Measurements from ENCODE around the gene RCAN2.
"Not testable (repeated sequence)": the region's sequence is repeated elsewhere in the genome, so short reads cannot be mapped to it uniquely, and the experiment has no call there.

RCAN2 gene

DNA sequence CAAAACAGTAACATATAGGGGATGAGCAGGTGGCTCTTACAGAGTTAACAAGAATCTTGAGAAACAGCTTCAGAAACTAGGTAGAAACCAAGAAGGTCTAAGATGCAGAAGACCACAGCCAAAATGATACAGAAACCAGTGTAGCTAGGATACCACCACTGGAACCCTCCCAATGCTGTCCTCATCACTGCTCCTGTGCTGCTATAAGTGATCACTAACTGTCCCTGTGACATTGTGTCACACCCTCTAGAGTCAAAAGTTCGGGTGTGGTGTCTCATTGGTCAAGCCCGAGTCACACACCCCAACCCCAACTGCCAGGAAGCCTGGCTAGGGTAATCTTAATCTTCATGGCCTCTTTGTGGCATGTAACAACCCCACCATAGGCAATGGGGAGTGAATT, 153.1 kb downstream of the RCAN2 start:
- no peak for DNase-seq (ENCODE audit: low spot score)

DNA sequence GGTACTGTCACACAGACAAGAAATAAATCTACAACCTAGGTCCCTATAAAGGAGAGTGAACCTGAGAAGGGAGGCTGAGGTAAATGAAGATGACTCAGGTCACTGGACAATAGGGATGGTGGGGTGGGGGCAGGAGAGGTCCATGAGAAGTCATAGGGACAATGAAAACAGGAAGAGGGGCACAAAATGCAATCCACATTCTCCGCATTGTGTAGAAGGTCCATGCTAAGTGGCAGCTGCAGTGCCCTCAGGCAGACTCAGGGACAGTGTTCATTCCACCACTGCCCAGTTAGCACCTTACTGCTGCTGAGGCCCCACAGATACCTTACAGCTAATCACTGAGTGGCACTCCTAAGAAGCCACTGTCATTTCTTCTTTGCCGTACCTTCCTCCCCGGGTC, 156.8 kb downstream of the RCAN2 start:
- no peak for DNase-seq (ENCODE audit: low spot score)

DNA sequence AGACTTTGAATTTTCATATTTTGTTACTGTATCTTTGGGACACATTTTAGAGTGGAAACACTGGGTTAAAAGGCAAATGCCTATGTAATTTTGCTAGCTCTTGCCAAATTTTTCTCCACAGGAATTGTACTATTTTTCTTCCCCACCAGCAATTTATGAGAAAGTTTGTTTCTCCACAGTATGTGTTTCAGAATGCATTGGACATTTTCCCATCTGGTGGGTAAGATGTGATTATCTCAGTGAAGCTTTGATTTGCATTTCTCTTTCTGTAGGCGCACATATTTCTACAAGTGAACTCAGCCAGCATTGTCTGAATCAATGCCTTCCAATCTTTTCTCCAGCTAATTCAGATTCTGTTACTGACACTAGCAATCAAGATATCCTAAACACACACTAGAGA, 157.8 kb downstream of the RCAN2 start:
- DNase-seq (ENCODE audit: low spot score), result no peak

DNA sequence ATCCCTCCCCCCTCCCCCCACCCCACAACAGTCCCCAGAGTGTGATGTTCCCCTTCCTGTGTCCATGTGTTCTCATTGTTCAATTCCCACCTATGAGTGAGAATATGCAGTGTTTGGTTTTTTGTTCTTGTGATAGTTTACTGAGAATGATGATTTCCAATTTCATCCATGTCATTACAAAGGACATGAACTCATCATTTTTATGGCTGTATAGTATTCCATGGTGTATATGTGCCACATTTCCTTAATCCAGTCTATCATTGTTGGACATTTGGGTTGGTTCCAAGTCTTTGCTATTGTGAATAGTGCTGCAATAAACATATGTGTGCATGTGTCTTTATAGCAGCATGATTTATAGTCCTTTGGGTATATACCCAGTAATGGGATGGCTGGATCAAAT, 158.8 kb downstream of the RCAN2 start:
- DNase-seq (ENCODE audit: low spot score), result not testable (repeated sequence)

DNA sequence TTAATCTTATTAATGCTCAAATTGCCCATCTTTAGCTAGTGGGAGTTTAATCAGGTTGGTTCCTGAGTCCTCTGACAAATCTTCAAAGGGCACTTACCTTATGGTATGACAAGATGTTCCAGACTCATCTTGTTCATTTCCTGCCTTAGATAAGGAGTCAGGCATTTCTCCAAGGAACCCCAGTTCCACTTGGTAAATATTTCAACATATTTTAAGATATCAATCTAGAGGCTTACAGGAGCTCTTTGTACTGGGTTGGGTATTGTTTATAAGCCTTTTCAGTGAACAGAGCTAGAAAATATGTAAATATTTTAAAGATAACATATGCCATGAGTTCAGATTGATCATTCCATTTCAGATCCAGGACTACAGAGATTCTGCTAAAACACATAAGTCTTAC, 159.8 kb downstream of the RCAN2 start:
- DNase-seq (ENCODE audit: low spot score), result no peak

DNA sequence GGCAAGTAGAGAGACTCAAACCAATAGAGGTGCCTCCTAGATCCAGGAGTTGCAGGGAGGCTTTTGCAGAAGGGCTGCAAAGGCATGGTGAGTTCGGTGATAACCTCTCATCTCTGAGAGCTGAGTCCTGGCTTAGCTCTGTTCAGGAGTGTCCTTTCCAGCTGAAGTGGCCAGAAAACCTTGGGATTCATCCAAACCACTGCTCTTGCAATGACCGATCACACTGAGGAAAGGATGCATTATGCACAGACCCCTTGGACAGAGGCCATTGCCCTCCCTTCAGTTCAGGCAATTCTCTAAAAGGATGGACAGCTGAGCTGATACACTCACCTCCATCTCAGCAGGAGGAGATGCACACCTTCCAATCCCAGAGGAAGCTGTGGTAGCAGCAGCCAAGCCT, 161.7 kb downstream of the RCAN2 start:
- DNase-seq (ENCODE audit: low spot score), result no peak

DNA sequence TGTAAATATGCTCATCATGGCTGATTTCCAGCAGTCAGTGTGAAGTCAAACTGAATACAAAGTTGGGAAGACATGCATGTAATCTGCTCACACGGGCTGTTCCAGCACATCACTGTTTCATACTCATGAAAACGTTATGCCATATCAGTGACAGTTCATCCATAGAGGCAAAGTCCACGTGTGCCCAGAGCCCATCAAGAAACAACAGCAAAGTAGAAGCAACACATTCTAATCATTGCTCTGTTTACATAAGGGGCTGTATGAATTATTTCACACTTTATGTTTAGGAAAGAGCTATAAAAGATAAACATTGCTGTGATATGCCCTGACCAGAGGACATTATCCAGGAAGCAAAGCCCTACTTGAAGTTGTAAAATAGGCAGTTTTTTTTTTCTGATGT, 163.5 kb downstream of the RCAN2 start:
- no peak for DNase-seq (ENCODE audit: low spot score)

DNA sequence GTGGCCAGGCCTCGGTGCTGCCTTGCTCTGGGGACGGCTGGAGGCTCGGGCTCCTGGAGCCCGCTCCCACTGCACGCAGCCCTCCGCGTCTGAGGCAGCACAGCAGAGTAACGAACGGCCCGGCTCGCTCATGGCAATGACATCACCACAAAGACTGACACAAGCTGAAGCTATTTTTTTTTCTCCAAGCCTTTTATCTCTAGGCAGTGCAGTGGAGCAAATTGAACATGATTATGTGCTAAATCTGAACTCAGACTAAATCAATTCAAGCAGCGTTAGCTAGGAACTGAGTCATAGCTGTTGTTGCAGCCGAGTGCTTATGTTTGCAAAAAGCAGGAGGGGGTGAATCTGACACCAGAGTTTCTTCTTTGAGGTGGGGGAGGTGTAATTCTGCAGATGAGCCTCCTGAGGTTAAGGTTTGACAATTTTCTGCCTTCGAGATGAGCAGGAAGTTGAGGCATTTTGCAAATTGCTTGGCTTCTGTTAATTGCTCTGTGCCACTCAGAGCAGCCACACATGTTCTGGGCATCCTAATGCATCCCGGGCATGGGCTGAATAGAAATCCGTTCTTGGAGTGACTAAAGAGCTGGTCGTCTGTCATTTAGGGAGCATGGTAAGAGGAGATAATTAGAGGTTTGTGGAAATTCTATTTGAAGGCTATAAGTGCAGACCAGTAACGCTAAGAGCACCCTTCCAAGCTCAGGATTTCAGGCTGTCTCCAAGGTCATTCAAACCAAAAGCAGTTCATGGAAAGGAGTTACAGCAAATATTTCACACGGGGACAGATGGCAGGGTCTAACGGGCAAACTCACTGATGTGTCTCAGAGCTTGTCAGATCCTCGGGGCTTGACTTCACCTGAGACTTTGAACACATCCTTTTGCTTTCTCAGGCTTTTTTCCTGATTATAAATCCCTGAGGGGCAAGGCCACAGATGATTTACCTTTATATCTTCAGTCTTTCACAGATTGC, 165.4 kb downstream of the RCAN2 start:
- no peak for DNase-seq (ENCODE audit: low spot score)

DNA sequence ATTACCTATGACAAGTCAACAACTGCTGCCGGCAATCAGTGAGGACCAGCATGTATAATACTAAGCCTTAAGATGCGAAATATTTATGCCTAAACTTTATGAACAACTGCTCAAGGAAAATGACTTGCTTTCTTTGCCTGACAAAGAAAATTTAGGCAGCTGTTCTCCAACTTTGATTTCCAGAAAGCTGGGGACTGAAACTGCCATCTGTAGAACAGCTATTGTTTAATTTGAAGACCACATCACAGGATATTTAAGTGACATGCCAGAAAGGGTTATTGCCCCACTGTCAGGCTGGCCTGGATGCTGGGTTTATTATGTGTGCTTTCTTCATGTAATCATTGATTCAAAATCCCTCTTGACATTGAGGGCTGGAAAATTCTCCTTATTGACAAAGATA, 166.5 kb downstream of the RCAN2 start:
- no peak for DNase-seq (ENCODE audit: low spot score)

DNA sequence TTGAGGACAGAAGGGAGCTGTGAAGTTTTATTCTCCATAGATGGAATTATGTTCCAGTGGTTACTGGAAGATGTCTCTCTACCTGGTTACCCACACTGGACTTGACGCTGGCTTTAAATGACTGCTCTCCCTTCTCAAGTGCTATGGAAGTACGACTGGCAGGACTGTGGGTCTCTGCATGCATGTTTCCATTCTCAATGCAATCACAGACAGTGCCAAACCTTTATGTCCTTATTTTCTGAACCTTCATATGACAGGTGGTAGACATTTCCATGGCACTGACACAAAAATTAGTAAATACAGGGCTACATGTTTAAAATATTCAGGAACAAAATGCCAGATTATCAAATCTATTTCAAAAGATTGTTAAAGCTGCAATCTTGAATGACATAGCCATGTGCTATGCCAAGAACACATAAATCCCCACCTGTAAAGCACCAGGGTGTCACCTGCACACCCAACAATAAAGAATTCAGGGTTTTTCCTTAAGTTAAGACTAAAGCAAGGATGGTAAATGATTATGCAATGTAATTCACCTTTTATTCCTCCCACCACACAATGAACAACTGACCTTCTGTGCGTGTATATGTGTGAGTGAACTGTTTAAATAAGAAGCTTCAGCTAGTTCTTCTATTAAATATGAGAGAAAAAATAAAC, 167.2 kb downstream of the RCAN2 start:
- DNase-seq (ENCODE audit: low spot score), result no peak

DNA sequence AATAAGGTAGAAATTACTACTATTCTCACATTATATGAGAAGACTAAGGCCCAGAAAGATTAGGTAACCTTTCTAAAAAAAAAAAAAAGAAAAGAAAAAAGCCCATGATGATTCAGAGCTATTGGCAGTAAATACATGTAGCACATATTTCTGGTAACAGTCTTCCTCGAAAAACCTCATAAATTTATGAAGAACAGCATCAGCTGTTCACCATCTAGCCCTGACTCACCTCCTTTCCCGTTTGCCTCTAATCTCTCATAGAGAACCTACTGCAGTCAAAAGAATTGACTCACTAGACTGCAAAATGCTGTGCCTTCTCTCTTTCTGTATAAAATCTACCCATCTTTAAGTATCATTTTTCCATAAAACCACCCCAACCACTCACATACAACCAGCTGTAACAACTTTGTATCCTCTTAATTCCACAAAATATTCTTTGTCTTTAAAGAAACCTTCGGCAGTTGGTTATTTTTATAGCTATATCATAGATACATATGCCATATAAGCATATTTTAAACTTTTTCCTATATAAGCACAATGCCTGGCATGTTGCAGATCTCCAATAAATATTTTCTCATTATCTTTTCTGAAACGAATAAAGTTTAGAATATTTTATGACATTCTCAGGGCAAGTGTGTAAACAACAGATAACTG, 167.8 kb downstream of the RCAN2 start:
- DNase-seq (ENCODE audit: low spot score), result no peak

DNA sequence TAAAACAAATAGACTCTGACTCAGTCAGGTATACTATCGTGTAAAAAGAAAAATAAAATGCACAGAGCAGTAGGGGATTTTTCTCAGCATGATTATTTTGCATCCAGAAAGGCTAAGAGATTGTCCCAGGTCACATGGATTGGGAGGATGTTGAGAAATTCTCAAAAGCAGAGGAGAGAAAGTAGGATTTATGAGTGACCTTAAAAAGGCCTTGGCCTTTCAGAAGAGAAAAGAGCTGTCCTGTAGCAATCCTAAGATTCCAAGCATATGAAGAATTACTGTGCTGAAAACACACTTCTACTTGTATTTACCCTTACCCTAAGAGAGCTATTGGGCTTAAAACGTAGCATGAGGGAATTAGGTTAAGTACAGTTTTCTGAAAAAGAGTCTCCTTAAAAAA, 170.7 kb downstream of the RCAN2 start:
- DNase-seq (ENCODE audit: low spot score), result no peak

DNA sequence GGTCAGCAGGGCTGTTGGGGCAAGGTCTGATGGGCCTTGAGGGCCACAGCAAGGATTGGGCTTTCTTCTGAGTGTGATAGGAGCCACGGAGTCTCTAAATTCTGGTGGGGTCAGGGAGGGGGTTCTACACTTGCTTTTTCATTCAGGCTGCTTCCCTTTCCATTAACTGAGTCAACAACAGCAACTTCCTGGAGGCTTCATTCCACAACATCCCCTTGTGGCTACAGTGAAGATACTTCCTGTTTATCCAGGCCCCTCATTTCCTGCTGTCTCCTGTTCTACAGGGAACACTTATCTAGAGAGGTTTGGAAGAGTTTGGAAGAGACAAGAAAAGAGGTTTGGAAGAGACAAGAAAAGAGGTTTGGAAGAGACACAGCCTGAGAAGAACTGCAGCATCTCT, 175.7 kb downstream of the RCAN2 start:
- no peak for DNase-seq (ENCODE audit: low spot score)

DNA sequence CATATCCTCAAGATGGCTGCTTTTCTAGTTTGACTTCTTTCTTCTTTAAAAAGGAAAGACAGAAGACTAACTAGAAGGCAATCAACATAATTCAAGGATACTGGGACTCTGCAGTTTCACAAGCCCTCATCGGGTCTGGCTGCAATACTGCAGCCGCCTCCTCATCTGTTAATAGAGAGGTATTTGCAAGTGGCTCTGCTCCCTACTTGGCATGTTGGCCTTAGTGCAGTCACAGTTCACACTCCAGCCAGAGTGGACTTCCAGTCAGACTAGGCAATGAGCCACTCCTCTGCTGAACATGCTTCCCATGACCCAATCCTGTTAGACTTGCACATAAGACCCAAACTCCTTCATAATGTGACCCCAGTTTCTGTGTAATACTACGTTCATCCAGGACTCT, 178.6 kb downstream of the RCAN2 start:
- no peak for DNase-seq (ENCODE audit: low spot score)

DNA sequence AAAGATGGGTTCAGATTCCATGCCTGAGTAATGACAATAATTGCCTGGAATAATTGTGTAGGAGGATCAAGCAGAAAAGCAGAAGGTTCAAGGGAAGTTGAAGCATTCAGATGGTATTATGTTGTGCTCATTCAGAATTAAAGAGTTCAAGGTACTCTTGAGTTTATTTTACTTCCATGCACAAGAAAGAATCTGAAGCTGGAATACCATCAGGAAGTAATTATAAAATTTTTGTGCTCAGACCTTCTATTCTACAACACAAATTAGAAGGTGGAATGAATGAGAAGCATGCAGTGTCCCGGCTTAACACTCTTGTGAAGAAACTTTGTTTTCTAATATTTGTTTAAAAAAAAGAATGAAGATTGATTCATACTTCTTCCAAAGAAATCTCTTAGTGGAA, 181.1 kb downstream of the RCAN2 start:
- no peak for DNase-seq (ENCODE audit: low spot score)

DNA sequence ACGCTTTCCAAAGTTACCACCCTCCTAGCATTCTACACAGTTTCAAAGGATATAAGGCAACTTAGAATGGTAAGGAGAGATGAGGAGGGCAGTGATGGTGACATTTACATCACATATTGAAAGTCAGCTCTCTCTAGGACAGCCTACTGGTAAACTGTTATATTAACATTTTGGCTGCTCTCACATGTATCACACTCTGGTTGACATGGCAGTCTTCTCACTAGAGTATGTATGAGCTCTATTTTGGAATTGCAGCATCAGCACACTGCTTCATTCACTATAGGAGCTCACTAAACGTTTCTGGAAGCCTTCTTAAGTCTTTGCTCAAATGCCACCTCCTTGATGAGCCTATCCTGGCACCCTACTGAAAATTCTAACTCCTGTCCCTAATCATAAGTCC, 184.8 kb downstream of the RCAN2 start:
- DNase-seq (ENCODE audit: low spot score), result no peak

DNA sequence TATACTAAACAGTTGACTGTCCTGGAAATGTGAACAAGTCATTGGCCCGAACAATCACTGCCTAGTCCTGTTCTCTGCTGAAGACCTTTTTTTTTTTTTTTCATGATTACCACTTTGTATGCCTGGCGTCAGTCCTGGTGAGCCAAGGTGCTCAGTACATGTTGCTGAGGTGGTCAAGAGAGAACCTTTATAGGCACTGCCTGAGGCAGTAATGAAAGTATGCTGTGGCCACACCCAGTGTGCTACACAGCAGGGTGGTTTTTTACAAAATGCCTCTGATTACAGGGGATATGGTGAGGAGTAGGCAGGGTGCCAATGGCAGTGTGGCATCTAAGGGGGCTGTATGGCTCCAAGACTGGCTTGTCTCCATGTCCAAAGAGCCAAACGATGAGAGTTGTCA, 185.4 kb downstream of the RCAN2 start:
- DNase-seq (ENCODE audit: low spot score), result no peak

DNA sequence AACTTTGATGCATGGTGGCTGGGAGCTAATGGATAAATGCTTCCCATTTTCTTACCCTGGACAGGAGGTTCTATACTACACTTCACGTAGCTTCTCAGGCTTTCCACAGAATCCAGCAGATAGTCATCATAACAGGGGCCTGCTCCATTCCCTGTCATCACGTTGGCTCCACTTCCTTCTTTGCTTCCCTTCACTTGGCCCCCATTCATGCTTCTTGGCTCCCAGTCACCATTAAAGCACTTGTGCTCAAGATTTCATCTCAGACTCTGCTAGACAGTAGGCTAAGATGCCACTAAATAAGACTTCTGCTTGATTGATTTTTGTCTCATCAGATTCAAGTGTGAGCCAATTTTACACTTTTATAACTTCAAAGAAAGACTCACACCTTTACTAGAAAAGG, 186.0 kb downstream of the RCAN2 start:
- DNase-seq (ENCODE audit: low spot score), result no peak

DNA sequence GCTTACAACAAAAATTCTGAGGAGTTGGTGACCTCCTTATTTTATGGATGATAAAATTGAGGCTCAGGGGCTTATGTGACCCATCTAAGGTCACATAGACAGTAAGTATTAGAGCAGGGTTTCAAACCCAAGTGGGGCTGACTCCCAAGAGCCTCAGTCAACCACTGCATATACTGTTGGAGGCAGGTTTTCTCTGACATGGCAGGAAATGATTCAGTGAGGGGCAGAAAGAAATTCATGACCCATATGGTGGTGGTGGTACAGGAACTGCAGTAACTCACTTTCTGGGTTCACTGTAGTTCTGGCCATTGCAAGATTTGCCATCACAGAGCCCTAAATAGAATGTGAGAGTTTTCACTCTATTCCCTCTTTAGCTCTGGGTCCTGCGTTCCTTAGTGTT, 188.4 kb downstream of the RCAN2 start:
- no peak for DNase-seq (ENCODE audit: low spot score)

DNA sequence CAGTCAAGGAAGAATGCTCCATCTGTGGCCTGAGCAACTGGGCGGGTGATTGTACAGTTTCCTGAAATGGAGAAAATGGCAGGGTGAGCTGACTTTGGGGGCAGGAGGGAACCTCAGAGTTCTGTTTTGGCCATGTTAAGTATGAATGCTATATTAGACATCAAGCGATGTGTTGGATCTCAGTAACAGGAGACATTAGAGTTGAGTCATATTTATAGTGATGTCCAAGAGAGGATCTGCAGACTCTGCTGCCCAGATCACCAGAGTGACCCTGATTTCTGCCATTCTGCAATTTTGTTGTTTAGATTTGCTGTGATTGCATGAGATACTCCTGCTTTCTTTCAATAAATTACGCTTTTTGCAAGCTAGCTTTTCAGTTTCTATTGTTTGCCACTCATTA, 189.1 kb downstream of the RCAN2 start:
- DNase-seq (ENCODE audit: low spot score), result no peak

DNA sequence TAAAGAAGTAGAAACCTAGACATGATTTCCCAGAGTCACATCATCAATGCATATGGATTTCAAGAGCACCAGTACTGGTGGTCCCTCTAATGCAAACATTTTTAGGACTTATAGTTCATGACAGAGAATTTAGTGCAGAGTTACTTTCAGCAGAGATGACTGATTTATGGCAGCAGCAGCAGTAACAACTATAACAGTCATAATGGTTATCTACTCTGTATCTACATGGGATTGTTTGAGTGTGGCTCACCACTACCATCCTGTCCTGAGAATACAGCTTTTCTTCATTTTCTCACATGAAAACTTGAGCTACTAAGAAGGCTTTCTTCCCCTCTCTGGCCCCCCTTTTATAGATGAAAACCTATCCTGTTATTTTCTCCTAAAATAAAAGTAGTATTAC, 192.0 kb downstream of the RCAN2 start:
- DNase-seq (ENCODE audit: low spot score), result no peak

DNA sequence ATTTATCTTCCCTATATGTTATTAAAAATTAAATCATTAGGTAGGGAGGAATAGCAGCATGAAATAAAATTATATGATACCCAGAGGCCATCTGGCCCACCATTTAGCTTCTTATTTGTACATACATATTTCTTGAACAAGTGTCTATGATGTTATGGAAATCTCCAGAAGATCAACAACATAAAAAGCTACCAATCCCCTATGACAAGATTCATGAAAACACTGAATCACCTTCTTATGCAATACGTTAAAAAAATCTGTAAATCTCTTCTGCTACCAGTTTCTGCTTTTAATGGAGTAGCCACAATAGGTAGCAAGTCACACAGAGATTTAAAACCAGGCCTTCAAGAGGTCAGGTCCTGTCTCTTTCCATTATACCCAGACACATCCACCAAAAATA, 194.7 kb downstream of the RCAN2 start:
- no peak for DNase-seq (ENCODE audit: low spot score)
